GM12878 (cell line): ENCODE results near the gene C9orf57.

Experiments
- GABPA ChIP-seq: IDR thresholded peaks from 2 replicates; pipeline ENCODE4 v1.6.1; 2014; ENCODE audit warnings: antibody characterized with exemption, low read depth, mild to moderate bottlenecking, inconsistent platforms
- MYC ChIP-seq: IDR thresholded peaks from 2 replicates; pipeline ENCODE4 v1.6.1; 2011; ENCODE audit warnings: mild to moderate bottlenecking, low read length, moderate library complexity, inconsistent platforms; ENCODE audit not compliant: insufficient read depth, insufficient replicate concordance, insufficient read length, severe bottlenecking
- SMC3 ChIP-seq: IDR thresholded peaks from 2 replicates; pipeline ENCODE4 v1.6.1; 2011; ENCODE audit warnings: low read length, improper control_type of control experiment, borderline replicate concordance
- SPI1 ChIP-seq: IDR thresholded peaks from 2 replicates; pipeline ENCODE4 v1.6.1; 2011; ENCODE audit warnings: low read depth, mild to moderate bottlenecking, low read length, moderate library complexity, borderline replicate concordance; ENCODE audit not compliant: insufficient read depth
- STAT3 ChIP-seq: IDR thresholded peaks from 2 replicates; pipeline ENCODE4 v1.6.1; 2011; ENCODE audit warnings: low read depth, low read length, improper control_type of control experiment
- ZNF24 ChIP-seq: fragments of 450-650 bp; IDR thresholded peaks from 2 replicates; pipeline ENCODE4 v1.6.1; 2017; ENCODE audit warnings: antibody characterized with exemption, mild to moderate bottlenecking
- TF ChIP-seq, protein P1 (sequence below), 3 experiments: IDR thresholded peaks in 2 of 3; conservative IDR thresholded peaks in 1 of 3; 2 replicates each; pipeline ENCODE4 v1.5.1; 2011; ENCODE audit warnings: low read depth in 3 of 3, low read length in 3 of 3, mild to moderate bottlenecking in 3 of 3, control low read depth in 2 of 3, moderate library complexity in 2 of 3, inconsistent platforms in 1 of 3, mixed read lengths in 1 of 3; ENCODE audit not compliant: control insufficient read depth in 2 of 3, insufficient read depth in 1 of 3; ENCODE audit errors: extremely low read depth in 1 of 3
- TF ChIP-seq, protein P2 (sequence below): fragments of 150-350 bp; IDR thresholded peaks from 2 replicates; pipeline ENCODE4 v1.6.1; 2016; ENCODE audit warnings: low read depth, low read length

DNA sequence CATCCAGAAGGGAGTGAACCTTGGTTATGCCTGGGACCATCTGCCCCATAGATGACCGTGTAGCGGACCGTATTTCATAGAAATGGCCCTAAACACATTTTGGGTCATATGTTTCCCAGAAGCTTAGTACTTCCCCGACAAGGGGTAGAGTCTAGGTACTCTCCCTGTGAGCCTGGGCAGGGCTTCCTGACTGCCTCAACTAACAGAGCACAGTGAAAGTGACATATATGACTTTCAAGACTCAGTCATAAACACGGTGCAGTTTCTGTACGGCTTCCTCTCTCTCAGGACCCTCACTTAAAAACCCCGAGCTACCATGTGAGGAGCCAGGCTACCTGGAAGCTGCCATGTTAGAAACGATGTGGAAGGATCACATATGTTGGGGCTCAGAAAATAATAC, 20.9 kb downstream of the C9orf57 start:
- no peak for TF ChIP-seq MYC
- no peak for TF ChIP-seq GABPA
- no peak for TF ChIP-seq ZNF24
- no peak for TF ChIP-seq SPI1
- TF ChIP-seq STAT3 = no peak
- TF ChIP-seq, protein P1, sequence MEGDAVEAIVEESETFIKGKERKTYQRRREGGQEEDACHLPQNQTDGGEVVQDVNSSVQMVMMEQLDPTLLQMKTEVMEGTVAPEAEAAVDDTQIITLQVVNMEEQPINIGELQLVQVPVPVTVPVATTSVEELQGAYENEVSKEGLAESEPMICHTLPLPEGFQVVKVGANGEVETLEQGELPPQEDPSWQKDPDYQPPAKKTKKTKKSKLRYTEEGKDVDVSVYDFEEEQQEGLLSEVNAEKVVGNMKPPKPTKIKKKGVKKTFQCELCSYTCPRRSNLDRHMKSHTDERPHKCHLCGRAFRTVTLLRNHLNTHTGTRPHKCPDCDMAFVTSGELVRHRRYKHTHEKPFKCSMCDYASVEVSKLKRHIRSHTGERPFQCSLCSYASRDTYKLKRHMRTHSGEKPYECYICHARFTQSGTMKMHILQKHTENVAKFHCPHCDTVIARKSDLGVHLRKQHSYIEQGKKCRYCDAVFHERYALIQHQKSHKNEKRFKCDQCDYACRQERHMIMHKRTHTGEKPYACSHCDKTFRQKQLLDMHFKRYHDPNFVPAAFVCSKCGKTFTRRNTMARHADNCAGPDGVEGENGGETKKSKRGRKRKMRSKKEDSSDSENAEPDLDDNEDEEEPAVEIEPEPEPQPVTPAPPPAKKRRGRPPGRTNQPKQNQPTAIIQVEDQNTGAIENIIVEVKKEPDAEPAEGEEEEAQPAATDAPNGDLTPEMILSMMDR (IDR thresholded peaks at IDR 0.05 in 2 of 3, conservative IDR thresholded peaks at IDR 0.05 in 1 of 3; ENCODE audit: control insufficient read depth in 2 of 3, extremely low read depth in 1 of 3, insufficient read depth in 1 of 3, low read depth in 3 of 3, low read length in 3 of 3) = no peak
- TF ChIP-seq SMC3 = no peak
- TF ChIP-seq, protein P2, sequence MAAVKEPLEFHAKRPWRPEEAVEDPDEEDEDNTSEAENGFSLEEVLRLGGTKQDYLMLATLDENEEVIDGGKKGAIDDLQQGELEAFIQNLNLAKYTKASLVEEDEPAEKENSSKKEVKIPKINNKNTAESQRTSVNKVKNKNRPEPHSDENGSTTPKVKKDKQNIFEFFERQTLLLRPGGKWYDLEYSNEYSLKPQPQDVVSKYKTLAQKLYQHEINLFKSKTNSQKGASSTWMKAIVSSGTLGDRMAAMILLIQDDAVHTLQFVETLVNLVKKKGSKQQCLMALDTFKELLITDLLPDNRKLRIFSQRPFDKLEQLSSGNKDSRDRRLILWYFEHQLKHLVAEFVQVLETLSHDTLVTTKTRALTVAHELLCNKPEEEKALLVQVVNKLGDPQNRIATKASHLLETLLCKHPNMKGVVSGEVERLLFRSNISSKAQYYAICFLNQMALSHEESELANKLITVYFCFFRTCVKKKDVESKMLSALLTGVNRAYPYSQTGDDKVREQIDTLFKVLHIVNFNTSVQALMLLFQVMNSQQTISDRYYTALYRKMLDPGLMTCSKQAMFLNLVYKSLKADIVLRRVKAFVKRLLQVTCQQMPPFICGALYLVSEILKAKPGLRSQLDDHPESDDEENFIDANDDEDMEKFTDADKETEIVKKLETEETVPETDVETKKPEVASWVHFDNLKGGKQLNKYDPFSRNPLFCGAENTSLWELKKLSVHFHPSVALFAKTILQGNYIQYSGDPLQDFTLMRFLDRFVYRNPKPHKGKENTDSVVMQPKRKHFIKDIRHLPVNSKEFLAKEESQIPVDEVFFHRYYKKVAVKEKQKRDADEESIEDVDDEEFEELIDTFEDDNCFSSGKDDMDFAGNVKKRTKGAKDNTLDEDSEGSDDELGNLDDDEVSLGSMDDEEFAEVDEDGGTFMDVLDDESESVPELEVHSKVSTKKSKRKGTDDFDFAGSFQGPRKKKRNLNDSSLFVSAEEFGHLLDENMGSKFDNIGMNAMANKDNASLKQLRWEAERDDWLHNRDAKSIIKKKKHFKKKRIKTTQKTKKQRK = no peak
